Keratinocyte (primary cell): Measurements from ENCODE around the gene FBXO3. TPM values are rescaled to one million over a fixed set of nuclear protein-coding genes. Genes with fewer than 3 reads are reported as not detected.

Source experiments
- DNase-seq: peaks from one replicate; pipeline ENCODE4 v3.0.0-alpha.2; 2011; ENCODE audit warnings: low read depth, missing footprints, low spot score
- FAIRE-seq: peaks from 2 replicates; lab custom pipeline; 2011; peaks lifted over from hg19 to GRCh38; lab: Jason Lieb, UNC
- H2AFZ ChIP-seq: 2 replicates; pipeline ENCODE4 v1.6.0; 2012; ENCODE audit warnings: low read length, control low read depth, inconsistent platforms; ENCODE audit not compliant: control insufficient read depth
- H3K27ac ChIP-seq: 2 replicates; pipeline ENCODE4 v1.5.1; 2011; ENCODE audit warnings: low read length; ENCODE audit not compliant: control insufficient read depth, insufficient read depth
- H3K27me3 ChIP-seq: 3 replicates; pipeline ENCODE4 v1.6.0; 2011; ENCODE audit warnings: low read length; ENCODE audit not compliant: control insufficient read depth, insufficient read depth; ENCODE audit errors: extremely low read depth
- H3K36me3 ChIP-seq, 2 experiments: 2 replicates in 1 of 2; 3 replicates in 1 of 2; pipeline ENCODE4 v1.5.1; 2011; ENCODE audit warnings: low read length in 2 of 2, mild to moderate bottlenecking in 1 of 2; ENCODE audit not compliant: control insufficient read depth in 2 of 2, insufficient read depth in 2 of 2; ENCODE audit errors: extremely low read depth in 1 of 2
- H3K4me1 ChIP-seq: 3 replicates; pipeline ENCODE4 v1.5.1; 2011; ENCODE audit warnings: low read length; ENCODE audit not compliant: control insufficient read depth, insufficient read depth; ENCODE audit errors: extremely low read depth
- H3K4me2 ChIP-seq: 3 replicates; pipeline ENCODE4 v1.6.0; 2011; ENCODE audit warnings: low read depth, low read length; ENCODE audit not compliant: control insufficient read depth, insufficient read depth; ENCODE audit errors: extremely low read depth
- H3K4me3 ChIP-seq, 3 experiments: fragments of 200-600 bp in 1 of 3; sonication (generic) in 1 of 3; 2 replicates in 2 of 3; 3 replicates in 1 of 3; pipeline ENCODE4 v1.5.1; 2011 to 2016; ENCODE audit warnings: low read length in 3 of 3, mild to moderate bottlenecking in 3 of 3, control low read depth in 2 of 3, inconsistent platforms in 1 of 3, low read depth in 1 of 3, mixed read lengths in 1 of 3, mixed run types in 1 of 3, moderate library complexity in 1 of 3; ENCODE audit not compliant: control insufficient read depth in 2 of 3, insufficient read depth in 2 of 3; ENCODE audit errors: extremely low read depth in 1 of 3
- H3K79me2 ChIP-seq: 2 replicates; pipeline ENCODE4 v1.6.0; 2012; ENCODE audit warnings: low read length; ENCODE audit not compliant: control insufficient read depth, insufficient read depth
- H3K9ac ChIP-seq: 3 replicates; pipeline ENCODE4 v1.6.0; 2011; ENCODE audit warnings: low read length; ENCODE audit not compliant: control insufficient read depth, insufficient read depth; ENCODE audit errors: extremely low read depth
- H3K9me1 ChIP-seq: 3 replicates; pipeline ENCODE4 v1.6.0; 2011; ENCODE audit warnings: low read length; ENCODE audit not compliant: control insufficient read depth, insufficient read depth; ENCODE audit errors: extremely low read depth
- H3K9me3 ChIP-seq: 2 replicates; pipeline ENCODE4 v1.5.1; 2012; ENCODE audit warnings: low read depth, low read length; ENCODE audit not compliant: control insufficient read depth
- H4K20me1 ChIP-seq: 3 replicates; pipeline ENCODE4 v1.6.0; 2011; ENCODE audit warnings: low read length; ENCODE audit not compliant: control insufficient read depth, insufficient read depth; ENCODE audit errors: extremely low read depth
- EZH2 ChIP-seq: IDR thresholded peaks from one replicate; pipeline ENCODE4 v1.6.1; 2012; ENCODE audit warnings: inconsistent platforms, mild to moderate bottlenecking, low read length, moderate library complexity
- dilution Hi-C: fragments of 300-500 bp; cut with MboI; formaldehyde crosslinking; loops from one replicate; pipeline ENCODE4 v1.7.0; 2020; ENCODE audit warnings: low sequenced_read_pairs; ENCODE audit not compliant: extremely low pct_ligation_motif_present
- polyA plus RNA-seq, 5 experiments: library from polyadenylated mRNA; depleted of rRNA in 3 of 5; stranded (reverse) in 3 of 5; stranded (forward) in 1 of 5; unstranded in 1 of 5; fragments of >200 nt; gene quantifications; 1 replicate in 1 of 5; 2 replicates in 3 of 5; 3 replicates in 1 of 5; pipeline versions ENCODE4 v1.2.1 to v1.2.3, GENCODE V29; 2011 to 2012; ENCODE audit warnings: missing spikeins in 2 of 5, low read depth in 1 of 5, low replicate concordance in 1 of 5
- TF ChIP-seq, protein P1 (sequence below), 3 experiments: IDR thresholded peaks in 1 of 3; conservative IDR thresholded peaks in 1 of 3; optimal IDR thresholded peaks in 1 of 3; 2 replicates in 2 of 3; 3 replicates in 1 of 3; pipeline versions ENCODE3 to v1.5.1; 2011; ENCODE audit warnings: low read length in 3 of 3, mild to moderate bottlenecking in 3 of 3, moderate library complexity in 2 of 3, control low read depth in 1 of 3, inconsistent platforms in 1 of 3; ENCODE audit not compliant: insufficient read depth in 2 of 3; ENCODE audit errors: extremely low read depth in 1 of 3

The FBXO3 gene
- polyA plus RNA-seq, 1 donor (not counting 4 experiments of a cell fraction or from before 2014, with no cell fraction given) = 68.6 TPM

DNA sequence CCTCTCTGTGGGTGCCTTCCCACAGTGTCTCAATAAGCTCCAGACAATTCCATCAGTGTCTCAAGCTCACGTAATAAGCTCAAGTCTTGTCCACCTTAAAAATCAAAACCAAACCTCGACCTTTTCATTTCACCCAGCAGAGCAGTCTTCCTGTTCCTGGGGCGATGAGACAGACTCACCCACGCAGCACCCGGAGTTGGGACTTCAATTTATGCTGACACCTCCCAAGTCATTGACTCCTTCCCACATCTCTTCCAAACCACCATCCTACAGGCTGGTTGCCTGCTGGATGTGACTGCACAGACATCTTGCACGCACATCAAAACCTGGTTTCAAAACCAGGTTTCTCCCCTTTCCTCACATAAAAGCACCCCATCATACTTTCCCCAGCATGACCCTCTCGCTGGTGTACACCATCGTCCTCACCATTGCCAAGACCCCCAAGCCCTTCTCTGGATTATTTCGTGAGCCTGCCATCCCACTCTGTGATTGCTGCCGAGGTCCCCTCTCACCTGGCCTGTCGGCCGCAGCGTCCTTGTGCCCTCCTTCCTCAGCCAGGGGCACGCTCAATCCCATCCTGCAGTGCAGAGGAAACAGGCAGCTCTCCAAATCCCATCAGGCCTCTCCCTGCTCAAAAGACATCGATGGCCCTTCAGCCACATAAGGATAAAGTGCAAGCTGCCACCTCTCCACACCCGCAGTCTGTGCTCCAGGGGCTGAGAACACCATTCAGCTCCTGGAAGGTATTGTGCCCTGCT, 45.1 kb upstream of the FBXO3 start:
- no peak overlapping the region for H3K4me2 ChIP-seq
- no peak for DNase-seq
- no peak overlapping the region for H3K4me3 ChIP-seq
- H2AFZ ChIP-seq = no peak overlapping the region
- H3K9ac ChIP-seq = no peak overlapping the region
- dilution Hi-C loops = no loop called here
- no peak for FAIRE-seq
- peaks cover 24% of the 10 kb centered on the region for H3K27me3 ChIP-seq
- H3K9me1 ChIP-seq = no peaks in the 10 kb centered on the region
- TF ChIP-seq, protein P1, sequence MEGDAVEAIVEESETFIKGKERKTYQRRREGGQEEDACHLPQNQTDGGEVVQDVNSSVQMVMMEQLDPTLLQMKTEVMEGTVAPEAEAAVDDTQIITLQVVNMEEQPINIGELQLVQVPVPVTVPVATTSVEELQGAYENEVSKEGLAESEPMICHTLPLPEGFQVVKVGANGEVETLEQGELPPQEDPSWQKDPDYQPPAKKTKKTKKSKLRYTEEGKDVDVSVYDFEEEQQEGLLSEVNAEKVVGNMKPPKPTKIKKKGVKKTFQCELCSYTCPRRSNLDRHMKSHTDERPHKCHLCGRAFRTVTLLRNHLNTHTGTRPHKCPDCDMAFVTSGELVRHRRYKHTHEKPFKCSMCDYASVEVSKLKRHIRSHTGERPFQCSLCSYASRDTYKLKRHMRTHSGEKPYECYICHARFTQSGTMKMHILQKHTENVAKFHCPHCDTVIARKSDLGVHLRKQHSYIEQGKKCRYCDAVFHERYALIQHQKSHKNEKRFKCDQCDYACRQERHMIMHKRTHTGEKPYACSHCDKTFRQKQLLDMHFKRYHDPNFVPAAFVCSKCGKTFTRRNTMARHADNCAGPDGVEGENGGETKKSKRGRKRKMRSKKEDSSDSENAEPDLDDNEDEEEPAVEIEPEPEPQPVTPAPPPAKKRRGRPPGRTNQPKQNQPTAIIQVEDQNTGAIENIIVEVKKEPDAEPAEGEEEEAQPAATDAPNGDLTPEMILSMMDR (optimal IDR thresholded peaks at IDR 0.05 in 1 of 3, IDR thresholded peaks at IDR 0.05 in 1 of 3, conservative IDR thresholded peaks at IDR 0.05 in 1 of 3; ENCODE audit: extremely low read depth in 1 of 3, insufficient read depth in 2 of 3, low read length in 3 of 3) = no peak
- TF ChIP-seq EZH2 = no peak
- H3K36me3 ChIP-seq = no peaks in the 10 kb centered on the region
- H3K79me2 ChIP-seq = no peaks in the 10 kb centered on the region
- no peaks in the 10 kb centered on the region for H3K4me1 ChIP-seq
- no peaks in the 10 kb centered on the region for H4K20me1 ChIP-seq
- H3K9me3 ChIP-seq = no peaks in the 10 kb centered on the region
- no peak overlapping the region for H3K27ac ChIP-seq

DNA sequence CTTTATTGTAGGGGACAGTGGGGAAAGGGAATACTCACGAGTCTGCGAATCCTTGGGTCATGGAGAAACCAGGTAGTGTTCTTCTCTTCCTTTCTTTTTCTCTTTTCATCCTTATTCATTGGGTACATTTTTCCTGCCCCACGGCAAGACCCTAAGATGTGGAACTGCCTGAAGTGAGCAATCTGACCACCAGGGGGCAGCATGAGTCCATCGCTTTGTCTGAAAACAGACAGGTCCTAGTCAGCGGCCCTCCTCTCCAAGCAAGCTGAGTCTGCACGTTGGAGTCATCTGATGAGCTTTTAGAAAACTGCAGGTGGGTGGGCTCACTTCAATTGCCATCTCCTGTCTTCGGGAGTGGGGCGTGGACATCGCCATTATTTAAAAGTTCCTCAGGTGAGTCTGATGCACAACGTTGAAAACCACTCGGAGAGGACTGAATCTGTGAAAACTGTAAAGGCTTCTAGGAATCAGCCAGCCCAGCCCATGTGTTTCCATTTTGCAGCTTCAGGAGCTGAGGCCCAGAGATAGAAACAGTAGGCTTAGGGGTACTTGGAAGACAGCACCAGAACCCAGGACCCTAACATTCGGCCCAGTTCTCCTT, 34.0 kb upstream of the FBXO3 start:
- DNase-seq (peak; percentile 55), FAIRE-seq (peak; percentile 95)
- H2AFZ ChIP-seq = no peak overlapping the region
- TF ChIP-seq, protein P1 (optimal IDR thresholded peaks at IDR 0.05 in 1 of 3, IDR thresholded peaks at IDR 0.05 in 1 of 3, conservative IDR thresholded peaks at IDR 0.05 in 1 of 3; ENCODE audit: extremely low read depth in 1 of 3, insufficient read depth in 2 of 3, low read length in 3 of 3) = peak; percentile 85 to 94 (median 94)
- TF ChIP-seq EZH2 = no peak
- no peaks in the 10 kb centered on the region for H3K79me2 ChIP-seq
- H3K9me3 ChIP-seq = no peaks in the 10 kb centered on the region
- dilution Hi-C loops = no loop called here
- no peak overlapping the region for H3K9ac ChIP-seq
- H3K4me1 ChIP-seq = no peaks in the 10 kb centered on the region
- no peak overlapping the region for H3K4me3 ChIP-seq
- no peak overlapping the region for H3K4me2 ChIP-seq
- H3K9me1 ChIP-seq = no peaks in the 10 kb centered on the region
- no peaks in the 10 kb centered on the region for H4K20me1 ChIP-seq
- no peak overlapping the region for H3K27ac ChIP-seq
- H3K27me3 ChIP-seq = no peaks in the 10 kb centered on the region
- no peaks in the 10 kb centered on the region for H3K36me3 ChIP-seq
